Osteocyte (in vitro differentiated cells): ENCODE measurements around the gene SLC1A4. TPM values are rescaled to one million over a fixed set of nuclear protein-coding genes. Genes with fewer than 3 reads are reported as not detected.
"Not testable (repeated sequence)": the region's sequence is repeated elsewhere in the genome, so short reads cannot be mapped to it uniquely, and the experiment has no call there.

Experiments
- DNase-seq: peaks from one replicate; pipeline ENCODE4 v3.0.0; 2021; ENCODE audit warnings: mixed read lengths; ENCODE audit not compliant: unreplicated experiment; ENCODE audit errors: extremely low spot score
- H3K27ac Mint-ChIP-seq: one replicate; pipeline ENCODE4 v1.8.0; 2021; ENCODE audit warnings: mild to moderate bottlenecking, mixed read lengths; ENCODE audit not compliant: unreplicated experiment
- H3K27me3 Mint-ChIP-seq: one replicate; pipeline ENCODE4 v1.8.0; 2021; ENCODE audit warnings: mixed read lengths; ENCODE audit not compliant: unreplicated experiment
- H3K36me3 Mint-ChIP-seq: one replicate; pipeline ENCODE4 v1.8.0; 2021; ENCODE audit warnings: mixed read lengths; ENCODE audit not compliant: unreplicated experiment
- H3K4me1 Mint-ChIP-seq: one replicate; pipeline ENCODE4 v1.8.0; 2021; ENCODE audit warnings: mixed read lengths; ENCODE audit not compliant: unreplicated experiment
- H3K4me3 Mint-ChIP-seq: one replicate; pipeline ENCODE4 v1.8.0; 2021; ENCODE audit warnings: mild to moderate bottlenecking, moderate library complexity, mixed read lengths; ENCODE audit not compliant: unreplicated experiment
- H3K9me3 Mint-ChIP-seq: one replicate; pipeline ENCODE4 v1.8.0; 2021; ENCODE audit warnings: mixed read lengths; ENCODE audit not compliant: unreplicated experiment
- CTCF ChIP-seq: fragments of 200-600 bp; sonication (generic); IDR thresholded peaks from 2 replicates; pipeline ENCODE4 v1.5.0; 2021; ENCODE audit warnings: antibody characterized with exemption, mild to moderate bottlenecking, moderate library complexity
- total RNA-seq: library from RNA; stranded (reverse); gene quantifications from 2 replicates; pipeline ENCODE4 v1.2.1, GENCODE V29; 2021

The SLC1A4 gene
- total RNA-seq, 1 donor from 2014 or later, result 78.7 TPM

GRCh38 chr2:64957109-64957903 is 31.9 kb upstream of the SLC1A4 start:
- DNase-seq, result no peak
- Mint-ChIP-seq H3K4me3 (no peak overlapping the region), H3K27ac (no peak overlapping the region), H3K27me3 (no peaks in the 10 kb centered on the region), H3K9me3 (no peaks in the 10 kb centered on the region), H3K4me1 (peaks cover 13% of the 10 kb centered on the region), H3K36me3 (no peaks in the 10 kb centered on the region)
- no peak for TF ChIP-seq CTCF

DNA sequence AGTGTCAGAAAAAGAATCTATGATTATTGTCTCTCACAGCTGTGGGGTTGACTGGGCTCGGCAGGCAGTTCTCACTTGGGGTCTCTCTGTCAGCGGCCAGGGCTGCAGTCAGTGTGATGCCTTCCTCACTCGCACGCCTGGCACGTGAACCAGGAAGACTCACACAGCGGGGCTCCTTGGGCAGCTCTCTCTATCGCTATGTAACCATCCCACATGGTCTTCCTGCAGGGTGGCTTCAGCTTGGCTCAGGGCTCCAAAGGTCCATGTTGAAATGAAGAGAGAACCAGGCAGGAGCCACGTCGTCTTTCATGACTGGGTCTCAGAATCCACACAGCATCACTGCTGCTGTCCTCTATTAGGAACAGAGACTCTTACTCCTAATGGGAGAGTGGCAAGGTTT is 30.6 kb upstream of the SLC1A4 start:
- Mint-ChIP-seq H3K27me3 (no peaks in the 10 kb centered on the region), H3K4me3 (no peak overlapping the region), H3K36me3 (no peaks in the 10 kb centered on the region), H3K4me1 (peaks cover under 1% of the 10 kb centered on the region), H3K9me3 (no peaks in the 10 kb centered on the region), H3K27ac (no peak overlapping the region)
- DNase-seq, result no peak
- TF ChIP-seq CTCF, result no peak

DNA sequence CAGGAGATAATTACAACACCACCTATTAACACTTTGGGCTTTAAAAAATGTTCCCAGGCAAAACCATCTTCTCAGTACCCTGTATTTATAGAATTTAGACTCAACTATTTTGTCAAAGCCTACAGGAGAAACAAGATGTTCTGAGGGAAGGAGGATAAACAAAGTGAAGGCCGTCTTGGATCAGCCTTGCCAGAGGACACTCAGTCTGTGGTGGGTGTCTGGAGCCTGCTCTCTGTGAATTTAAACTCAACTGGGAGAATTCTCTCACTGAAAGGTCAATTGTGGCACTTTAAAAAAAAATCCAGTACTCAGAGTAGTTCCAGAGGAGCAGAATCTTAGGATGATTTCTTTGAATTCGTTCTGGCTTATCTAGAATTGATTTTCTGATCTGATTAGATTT is 28.4 kb upstream of the SLC1A4 start:
- no peaks in the 10 kb centered on the region for H3K9me3 Mint-ChIP-seq
- no peak for TF ChIP-seq CTCF
- H3K27me3 Mint-ChIP-seq, result no peaks in the 10 kb centered on the region
- H3K36me3 Mint-ChIP-seq, result no peaks in the 10 kb centered on the region
- DNase-seq, result no peak
- H3K27ac Mint-ChIP-seq, result no peak overlapping the region
- H3K4me1 Mint-ChIP-seq, result no peaks in the 10 kb centered on the region
- H3K4me3 Mint-ChIP-seq, result no peak overlapping the region

- H3K4me3 Mint-ChIP-seq, H3K4me1 Mint-ChIP-seq, H3K9me3 Mint-ChIP-seq, H3K36me3 Mint-ChIP-seq, H3K27me3 Mint-ChIP-seq, DNase-seq, H3K27ac Mint-ChIP-seq: not testable (repeated sequence)
Observed at GRCh38 chr2:64963138-64963537, 26.1 kb upstream of the SLC1A4 start.

DNA sequence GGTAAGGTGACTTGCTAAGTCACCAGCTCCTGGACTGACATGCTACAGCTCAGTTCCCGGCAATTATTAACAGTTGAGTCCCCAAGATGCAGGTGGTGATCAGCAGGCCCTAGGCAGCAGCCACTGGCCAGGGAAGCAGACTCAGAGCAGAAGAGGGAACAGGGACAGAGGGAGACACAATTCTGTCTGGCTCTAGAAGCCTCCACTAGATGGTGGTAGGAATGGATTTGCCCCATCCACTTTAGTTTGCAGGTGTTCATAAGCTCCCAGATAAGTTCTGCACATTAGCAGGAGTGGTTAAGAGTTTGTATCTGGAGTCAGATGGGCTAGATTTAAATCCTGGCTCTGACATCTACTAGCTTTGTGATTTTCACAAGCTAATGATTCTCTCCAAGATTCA is 25.5 kb upstream of the SLC1A4 start:
- DNase-seq, result no peak
- Mint-ChIP-seq H3K9me3 (no peaks in the 10 kb centered on the region), H3K36me3 (no peaks in the 10 kb centered on the region), H3K27me3 (no peaks in the 10 kb centered on the region), H3K4me1 (no peaks in the 10 kb centered on the region), H3K27ac (no peak overlapping the region), H3K4me3 (no peak overlapping the region)
- no peak for TF ChIP-seq CTCF
